Mucosa of rectum (tissue), 2 donors: ENCODE measurements around the gene FGGY.
"Not testable (repeated sequence)": the region's sequence is repeated elsewhere in the genome, so short reads cannot be mapped to it uniquely, and the experiment has no call there.

ENCODE experiments used
- H3K27ac ChIP-seq, 2 donors: one replicate each; pipeline ENCODE4 v1.7.0; 2013; ENCODE audit warnings: inconsistent platforms in 2 of 2, low read depth in 2 of 2, low read length in 2 of 2
- H3K27me3 ChIP-seq, 2 donors: one replicate each; pipeline ENCODE4 v1.7.0; 2013; ENCODE audit warnings: low read length in 2 of 2; ENCODE audit not compliant: control insufficient read depth in 2 of 2, insufficient read depth in 2 of 2
- H3K36me3 ChIP-seq, 2 donors: one replicate each; pipeline ENCODE4 v1.7.0; 2013; ENCODE audit warnings: low read length in 2 of 2; ENCODE audit not compliant: control insufficient read depth in 2 of 2, insufficient read depth in 2 of 2
- H3K4me1 ChIP-seq, 2 donors: one replicate each; pipeline ENCODE4 v1.7.0; 2013; ENCODE audit warnings: low read length in 2 of 2, mild to moderate bottlenecking in 1 of 2; ENCODE audit not compliant: control insufficient read depth in 2 of 2, insufficient read depth in 2 of 2
- H3K4me3 ChIP-seq, 2 donors: one replicate each; pipeline ENCODE4 v1.7.0; 2013; ENCODE audit warnings: low read length in 2 of 2
- H3K9ac ChIP-seq, 2 donors: one replicate each; pipeline ENCODE4 v1.7.0; 2013; ENCODE audit warnings: low read length in 2 of 2, low read depth in 1 of 2, mild to moderate bottlenecking in 1 of 2
- H3K9me3 ChIP-seq, 2 donors: one replicate each; pipeline ENCODE4 v1.7.0; 2013; ENCODE audit warnings: low read length in 2 of 2; ENCODE audit not compliant: control insufficient read depth in 2 of 2
- donor health status: healthy.
- donor health status: Normal muscosa, but diverticular disease.

Gene FGGY

GRCh38 chr1:59631561-59632255 lies 334.8 kb downstream of the FGGY start:
- no peaks in the 10 kb centered on the region for H3K9me3 ChIP-seq
- no peak overlapping the region for H3K9ac ChIP-seq
- H3K4me1 ChIP-seq = no peaks in the 10 kb centered on the region
- H3K36me3 ChIP-seq = no peaks in the 10 kb centered on the region
- no peaks in the 10 kb centered on the region for H3K27me3 ChIP-seq
- H3K27ac ChIP-seq = peak overlapping the region; percentile 3 to 61
- H3K4me3 ChIP-seq = no peak overlapping the region

- H3K36me3 ChIP-seq = no peaks in the 10 kb centered on the region
- no peaks in the 10 kb centered on the region for H3K9me3 ChIP-seq
- no peak overlapping the region for H3K9ac ChIP-seq
- H3K4me3 ChIP-seq = no peak overlapping the region
- no peaks in the 10 kb centered on the region for H3K27me3 ChIP-seq
- no peaks in the 10 kb centered on the region for H3K4me1 ChIP-seq
- H3K27ac ChIP-seq = no peak overlapping the region
Measured at GRCh38 chr1:59635097-59635496, 338.2 kb downstream of the FGGY start.

GRCh38 chr1:59638231-59638711 lies 341.4 kb downstream of the FGGY start:
- Histone ChIP-seq H3K27ac (no peak overlapping the region), H3K4me3 (no peak overlapping the region)

GRCh38 chr1:59639266-59639665 lies 342.4 kb downstream of the FGGY start:
- no peak overlapping the region for H3K9ac ChIP-seq
- H3K36me3 ChIP-seq = no peaks in the 10 kb centered on the region
- H3K4me1 ChIP-seq = no peaks in the 10 kb centered on the region
- no peaks in the 10 kb centered on the region for H3K9me3 ChIP-seq
- H3K27me3 ChIP-seq = no peaks in the 10 kb centered on the region
- H3K4me3 ChIP-seq = no peak overlapping the region
- H3K27ac ChIP-seq = no peak overlapping the region

More at GRCh38 chr1:59638231-59638711, 341.4 kb downstream of the FGGY start:
- Histone ChIP-seq H3K27me3 (no peaks in the 10 kb centered on the region), H3K9ac (no peak overlapping the region), H3K4me1 (no peaks in the 10 kb centered on the region), H3K9me3 (no peaks in the 10 kb centered on the region), H3K36me3 (no peaks in the 10 kb centered on the region)

GRCh38 chr1:59640851-59641250 lies 344.0 kb downstream of the FGGY start:
- Histone ChIP-seq H3K27me3 (no peaks in the 10 kb centered on the region), H3K36me3 (no peaks in the 10 kb centered on the region), H3K9ac (no peak overlapping the region), H3K4me1 (no peaks in the 10 kb centered on the region), H3K4me3 (no peak overlapping the region), H3K27ac (no peak overlapping the region), H3K9me3 (no peaks in the 10 kb centered on the region)

GRCh38 chr1:59641836-59642235 lies 344.9 kb downstream of the FGGY start:
- no peak overlapping the region for H3K27ac ChIP-seq
- H3K36me3 ChIP-seq = no peaks in the 10 kb centered on the region
- H3K9ac ChIP-seq = no peak overlapping the region
- H3K9me3 ChIP-seq = no peaks in the 10 kb centered on the region
- no peaks in the 10 kb centered on the region for H3K27me3 ChIP-seq
- H3K4me1 ChIP-seq = no peaks in the 10 kb centered on the region
- no peak overlapping the region for H3K4me3 ChIP-seq

- Histone ChIP-seq H3K9ac (no peak overlapping the region), H3K4me1 (no peaks in the 10 kb centered on the region), H3K27ac (no peak overlapping the region), H3K27me3 (no peaks in the 10 kb centered on the region), H3K4me3 (no peak overlapping the region), H3K36me3 (no peaks in the 10 kb centered on the region), H3K9me3 (no peaks in the 10 kb centered on the region)
Measured at GRCh38 chr1:59643526-59643925, 346.6 kb downstream of the FGGY start.

GRCh38 chr1:59645893-59646292 lies 349.0 kb downstream of the FGGY start:
- H3K9ac ChIP-seq = no peak overlapping the region
- H3K27me3 ChIP-seq = no peaks in the 10 kb centered on the region
- no peaks in the 10 kb centered on the region for H3K36me3 ChIP-seq
- H3K4me3 ChIP-seq = no peak overlapping the region
- H3K4me1 ChIP-seq = no peaks in the 10 kb centered on the region
- H3K9me3 ChIP-seq = no peaks in the 10 kb centered on the region
- H3K27ac ChIP-seq = no peak overlapping the region

- not testable (repeated sequence) for H3K4me1 ChIP-seq, H3K27ac ChIP-seq, H3K9me3 ChIP-seq, H3K4me3 ChIP-seq, H3K9ac ChIP-seq, H3K27me3 ChIP-seq, H3K36me3 ChIP-seq
Measured at GRCh38 chr1:59653142-59653958, 356.5 kb downstream of the FGGY start.

- H3K4me3 ChIP-seq = no peak overlapping the region
- no peaks in the 10 kb centered on the region for H3K4me1 ChIP-seq
- H3K27ac ChIP-seq = no peak overlapping the region
Measured at GRCh38 chr1:59653968-59654367, 357.1 kb downstream of the FGGY start.

More at GRCh38 chr1:59653968-59654367, 357.1 kb downstream of the FGGY start:
- Histone ChIP-seq H3K9ac (no peak overlapping the region), H3K36me3 (no peaks in the 10 kb centered on the region), H3K9me3 (no peaks in the 10 kb centered on the region), H3K27me3 (no peaks in the 10 kb centered on the region)
